ENCODE data around the gene LPIN1.
"Not testable (repeated sequence)": the region's sequence is repeated elsewhere in the genome, so short reads cannot be mapped to it uniquely, and the experiment has no call there.

The LPIN1 gene

GRCh38 chr2:11788461-11789124 is 42.2 kb downstream of the LPIN1 start:
- DNase-seq, result no peak

GRCh38 chr2:11789243-11789642 is 42.8 kb downstream of the LPIN1 start:
- DNase-seq, result no peak

GRCh38 chr2:11790228-11790627 is 43.8 kb downstream of the LPIN1 start:
- no peak for DNase-seq

- no peak for DNase-seq
Measured at GRCh38 chr2:11795590-11795989, 49.2 kb downstream of the LPIN1 start.

- DNase-seq, result no peak
Measured at GRCh38 chr2:11796190-11797171, 50.0 kb downstream of the LPIN1 start.

- no peak for DNase-seq
Measured at GRCh38 chr2:11797846-11798245, 51.4 kb downstream of the LPIN1 start.

GRCh38 chr2:11798701-11799435 is 52.4 kb downstream of the LPIN1 start:
- no peak for DNase-seq

GRCh38 chr2:11799826-11800225 is 53.4 kb downstream of the LPIN1 start:
- no peak for DNase-seq

GRCh38 chr2:11802782-11803191 is 56.4 kb downstream of the LPIN1 start:
- no peak for DNase-seq

GRCh38 chr2:11805024-11805423 is 58.6 kb downstream of the LPIN1 start:
- no peak for DNase-seq

- no peak for DNase-seq
Measured at GRCh38 chr2:11805920-11806319, 59.5 kb downstream of the LPIN1 start.

- DNase-seq, result no peak
Measured at GRCh38 chr2:11807156-11808015, 61.0 kb downstream of the LPIN1 start.

GRCh38 chr2:11808016-11808400 is 61.6 kb downstream of the LPIN1 start:
- no peak for DNase-seq

GRCh38 chr2:11809586-11810236 is 63.3 kb downstream of the LPIN1 start:
- no peak for DNase-seq

GRCh38 chr2:11810237-11810977 is 64.0 kb downstream of the LPIN1 start:
- no peak for DNase-seq

GRCh38 chr2:11811036-11811654 is 64.7 kb downstream of the LPIN1 start:
- no peak for DNase-seq

GRCh38 chr2:11812466-11813248 is 66.2 kb downstream of the LPIN1 start:
- no peak for DNase-seq

- not testable (repeated sequence) for DNase-seq
Measured at GRCh38 chr2:11813345-11813744, 66.9 kb downstream of the LPIN1 start.

- DNase-seq, result no peak
Measured at GRCh38 chr2:11813951-11814350, 67.5 kb downstream of the LPIN1 start.
